Inferior parietal cortex (tissue), 1 donor: Measurements from ENCODE around the gene CBX3.
"Not testable (repeated sequence)": the region's sequence is repeated elsewhere in the genome, so short reads cannot be mapped to it uniquely, and the experiment has no call there.

Experiments
- DNase-seq: peaks from one replicate; pipeline ENCODE4 v3.0.0-alpha.2; 2016; ENCODE audit errors: extremely low spot score

Gene CBX3

GRCh38 chr7:26202019-26202990, 760 bp downstream of the CBX3 start:
- DNase-seq = no peak

- DNase-seq = no peak
These were observed 1.5 kb downstream of the CBX3 start for GRCh38 chr7:26203016-26203415.

DNA sequence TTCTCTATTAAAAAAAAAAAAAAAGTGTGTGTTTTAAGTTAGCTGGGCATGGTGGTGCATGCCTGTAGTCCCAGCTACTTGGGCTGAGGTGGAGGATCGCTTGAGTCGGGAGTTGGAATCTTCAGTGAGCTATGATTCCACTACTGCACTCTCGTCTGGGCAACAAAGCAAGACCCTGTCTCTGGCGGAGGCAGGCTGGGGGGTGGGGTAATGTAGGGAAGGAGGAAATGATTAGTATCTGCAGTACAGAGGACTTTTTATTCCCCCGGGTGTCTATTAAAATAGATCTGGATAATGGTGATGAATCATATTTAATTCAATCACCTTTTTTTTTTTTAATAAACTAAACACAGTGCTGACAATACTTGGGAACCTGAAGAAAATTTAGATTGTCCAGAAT, 6.5 kb downstream of the CBX3 start:
- no peak for DNase-seq

DNA sequence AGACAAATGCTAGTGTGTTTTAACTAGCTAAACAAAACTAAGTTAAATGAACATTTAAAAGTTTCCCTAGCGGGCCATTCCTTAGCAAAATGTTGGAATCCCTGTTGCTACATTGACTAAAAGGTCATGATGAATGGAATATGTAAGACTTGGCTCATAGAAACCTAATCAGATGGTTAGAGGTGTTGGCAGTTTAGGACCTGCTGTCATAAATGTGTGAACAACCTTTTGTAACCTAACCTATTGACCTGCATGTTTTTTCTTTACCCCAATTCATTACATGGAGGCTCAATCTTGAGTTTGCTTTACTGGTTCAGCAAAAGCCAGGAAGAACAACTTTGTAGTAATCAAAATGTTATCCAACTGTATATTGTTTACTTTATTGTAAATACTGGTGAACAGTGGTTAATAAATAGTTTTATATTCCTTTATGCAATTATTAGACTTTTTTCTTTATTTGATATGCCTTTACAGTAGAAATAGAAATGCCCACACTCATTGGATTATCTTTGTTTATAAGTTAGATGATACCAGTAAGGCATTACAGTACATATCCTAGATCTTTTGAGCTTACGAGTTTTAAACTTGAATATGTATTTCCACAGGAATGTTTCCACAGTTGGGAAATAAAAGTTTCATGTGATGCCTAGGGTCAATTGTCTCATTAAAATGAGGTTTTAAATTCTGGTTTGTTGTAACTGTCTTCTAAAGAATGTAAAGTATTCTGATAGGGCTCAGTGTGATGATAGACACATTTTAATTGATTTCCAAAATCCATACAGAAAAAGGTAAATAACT, 11.6 kb downstream of the CBX3 start:
- no peak for DNase-seq

GRCh38 chr7:26213807-26214515, 12.4 kb downstream of the CBX3 start:
- no peak for DNase-seq

DNA sequence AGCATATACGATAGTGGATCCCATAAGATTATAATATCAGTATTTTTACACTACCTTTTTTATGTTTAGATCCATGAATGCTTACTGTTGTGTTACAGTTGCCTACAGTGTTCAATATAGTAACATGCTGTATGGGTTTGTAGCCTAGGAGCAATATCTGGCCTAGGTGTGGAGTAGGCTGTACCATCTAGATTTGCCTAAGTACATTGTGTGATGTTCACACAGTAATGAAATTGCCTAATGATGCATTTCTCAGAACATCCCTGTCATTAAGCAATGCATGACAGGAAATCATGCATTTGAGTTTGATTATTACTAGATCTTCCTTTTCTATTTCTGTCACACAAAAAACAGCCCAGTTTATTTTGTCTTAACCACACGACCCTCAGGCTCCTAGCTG, 14.5 kb downstream of the CBX3 start:
- DNase-seq = no peak

DNA sequence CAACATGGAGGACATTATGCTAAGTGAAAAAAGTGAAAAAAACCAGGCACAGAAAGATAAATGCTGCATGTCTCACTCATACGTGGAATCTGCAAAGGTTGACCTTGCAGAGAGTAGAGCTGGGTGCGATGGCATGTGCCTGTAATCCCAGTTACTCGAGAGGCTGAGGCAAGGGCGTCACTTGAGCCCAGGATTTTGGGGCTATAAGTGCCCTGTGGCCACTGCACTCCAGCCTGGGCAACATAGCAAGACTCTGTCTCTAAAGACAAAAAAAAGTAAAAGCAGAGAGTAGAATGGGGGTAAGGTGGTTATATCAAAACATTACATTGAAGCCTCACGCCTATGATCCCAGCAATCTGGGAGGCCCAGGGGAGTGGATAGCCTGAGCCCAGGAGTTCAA, 22.8 kb downstream of the CBX3 start:
- DNase-seq = no peak

GRCh38 chr7:26227987-26228386, 26.4 kb downstream of the CBX3 start:
- DNase-seq = no peak

DNA sequence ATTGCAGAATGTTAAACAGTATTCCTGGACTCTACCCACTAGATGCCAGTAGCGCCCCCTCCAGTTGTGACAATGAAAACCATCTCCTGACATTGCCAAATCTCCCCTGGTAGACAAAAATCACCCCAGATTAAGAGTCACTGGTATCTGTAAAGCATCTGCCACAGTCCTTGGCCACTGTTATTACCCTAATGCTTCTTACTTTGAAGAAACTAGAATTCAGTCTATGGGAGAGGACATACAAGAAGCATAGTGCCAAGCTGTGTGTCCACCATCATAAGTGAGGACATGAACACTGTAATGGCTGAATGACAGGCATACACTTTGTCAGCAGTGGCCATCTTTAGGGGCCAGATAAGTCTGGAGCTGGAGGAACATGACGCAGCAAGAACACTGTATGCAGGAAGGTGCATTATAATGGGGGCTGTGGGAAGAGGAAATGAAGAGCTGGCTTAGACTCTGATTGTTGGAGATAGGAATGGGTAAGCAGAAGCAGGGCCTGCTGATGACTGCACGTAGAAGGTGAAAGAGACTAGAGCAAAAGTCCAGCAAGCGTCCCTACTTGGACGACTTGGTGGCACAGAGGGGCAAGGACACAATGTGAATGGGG, 32.5 kb downstream of the CBX3 start:
- DNase-seq = no peak

GRCh38 chr7:26237035-26237807, 35.7 kb downstream of the CBX3 start:
- no peak for DNase-seq

GRCh38 chr7:26238032-26238431, 36.5 kb downstream of the CBX3 start:
- DNase-seq = no peak

- no peak for DNase-seq
These were observed 43.6 kb downstream of the CBX3 start for GRCh38 chr7:26245150-26245549.

GRCh38 chr7:26250239-26250638, 48.7 kb downstream of the CBX3 start:
- DNase-seq = no peak

GRCh38 chr7:26261866-26262265, 60.3 kb downstream of the CBX3 start:
- not testable (repeated sequence) for DNase-seq
